SK-N-SH treated with all-trans-retinoic acid at 6 μM for 48 hours (cell line): ENCODE measurements around the gene CDKN2D.

ENCODE experiments used
- ATAC-seq: fragments of 200-7000 bp; cut with Tn5 transposase; 3 replicates; pipeline ENCODE4 v1.9.1; 2020; ENCODE audit warnings: mild to moderate bottlenecking, moderate library complexity
- ARNTL ChIP-seq: fragments of 450-650 bp; formaldehyde crosslinking; IDR thresholded peaks from 2 replicates; pipeline ENCODE4 v1.5.0; 2020; ENCODE audit warnings: low read depth, mild to moderate bottlenecking, moderate library complexity, borderline replicate concordance
- CREB5 ChIP-seq: fragments of 250-450 bp; sonication (Bioruptor Pico); IDR thresholded peaks from 2 replicates; pipeline ENCODE4 v1.5.1; 2020; ENCODE audit warnings: low read depth, mild to moderate bottlenecking, moderate library complexity
- CSDC2 ChIP-seq: fragments of 250-450 bp; sonication (Bioruptor Pico); IDR thresholded peaks from 2 replicates; pipeline ENCODE4 v1.5.0; 2020; ENCODE audit warnings: mild to moderate bottlenecking, moderate library complexity
- ISL1 ChIP-seq: fragments of 250-450 bp; sonication (Bioruptor Pico); IDR thresholded peaks from 2 replicates; pipeline ENCODE4 v2.1.2; 2022; ENCODE audit warnings: mild to moderate bottlenecking, moderate library complexity
- OSR1 ChIP-seq: fragments of 250-450 bp; sonication (Bioruptor Pico); IDR thresholded peaks from 2 replicates; pipeline ENCODE4 v1.8.0; 2022; ENCODE audit warnings: moderate library complexity, mild to moderate bottlenecking, inconsistent platforms
- PPARA ChIP-seq: fragments of 250-450 bp; sonication (Bioruptor Pico); IDR thresholded peaks from 2 replicates; pipeline ENCODE4 v1.5.0; 2020; ENCODE audit warnings: mild to moderate bottlenecking, borderline replicate concordance
- RARB ChIP-seq: fragments of 250-450 bp; sonication (Bioruptor Pico); IDR thresholded peaks from 2 replicates; pipeline ENCODE4 v1.8.0; 2021; ENCODE audit warnings: mild to moderate bottlenecking, moderate library complexity
- SNAI2 ChIP-seq: fragments of 250-450 bp; sonication (Bioruptor Pico); IDR thresholded peaks from 2 replicates; pipeline ENCODE4 v1.5.0; 2020; ENCODE audit warnings: mild to moderate bottlenecking, moderate library complexity
- TCF4 ChIP-seq: fragments of 250-450 bp; sonication (Bioruptor Pico); IDR thresholded peaks from 2 replicates; pipeline ENCODE4 v1.8.0; 2021; ENCODE audit warnings: mild to moderate bottlenecking, moderate library complexity, borderline replicate concordance
- TSHZ2 ChIP-seq: fragments of 250-450 bp; sonication (Bioruptor Pico); IDR thresholded peaks from 2 replicates; pipeline ENCODE4 v1.5.0; 2020; ENCODE audit warnings: mild to moderate bottlenecking, moderate library complexity
- ZC3H10 ChIP-seq: fragments of 250-450 bp; sonication (Bioruptor Pico); IDR thresholded peaks from 2 replicates; pipeline ENCODE4 v1.5.1; 2021; ENCODE audit warnings: mild to moderate bottlenecking, moderate library complexity
- ZFP3 ChIP-seq: fragments of 250-450 bp; sonication (Bioruptor Pico); IDR thresholded peaks from 2 replicates; pipeline ENCODE4 v1.5.0; 2020; ENCODE audit warnings: mild to moderate bottlenecking, moderate library complexity
- ZFP30 ChIP-seq: fragments of 450-650 bp; formaldehyde crosslinking; IDR thresholded peaks from 2 replicates; pipeline ENCODE4 v1.5.0; 2022; ENCODE audit warnings: mild to moderate bottlenecking, moderate library complexity
- ZNF70 ChIP-seq: fragments of 450-650 bp; formaldehyde crosslinking; IDR thresholded peaks from 2 replicates; pipeline ENCODE4 v1.5.0; 2020; ENCODE audit warnings: mild to moderate bottlenecking, moderate library complexity
- TF ChIP-seq, protein P1 (sequence below): fragments of 250-450 bp; sonication (Bioruptor Pico); IDR thresholded peaks from 2 replicates; pipeline ENCODE4 v1.5.1; 2021; ENCODE audit warnings: mild to moderate bottlenecking, moderate library complexity
- TF ChIP-seq, protein P2 (sequence below): fragments of 250-450 bp; sonication (Bioruptor Pico); IDR thresholded peaks from 2 replicates; pipeline ENCODE4 v1.8.0; 2020; ENCODE audit warnings: mild to moderate bottlenecking, moderate library complexity, borderline replicate concordance

Gene CDKN2D

DNA sequence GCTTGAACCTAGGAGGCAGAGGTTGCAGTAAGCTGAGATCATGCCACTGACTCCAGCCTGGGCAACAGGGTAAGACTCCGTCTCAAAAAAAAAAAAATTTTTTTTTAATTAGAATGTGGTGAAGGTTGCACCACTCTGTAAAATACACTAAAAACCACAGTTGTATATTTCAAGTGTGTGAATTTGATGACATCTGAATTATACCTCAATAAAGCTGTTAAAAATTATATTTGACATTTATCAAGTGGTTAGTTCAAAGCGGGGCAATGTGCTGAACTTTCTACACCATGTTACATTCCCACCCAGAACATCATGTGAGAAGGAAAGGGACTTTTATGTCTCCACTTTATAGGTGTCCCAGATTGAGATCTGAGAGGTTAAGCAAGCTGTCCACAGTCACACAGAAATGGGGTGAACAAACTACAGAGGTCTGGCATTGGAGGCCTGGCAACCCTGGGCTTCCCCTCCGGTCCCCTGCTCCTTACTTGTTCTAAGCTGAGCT is 45.6 kb downstream of the CDKN2D start (continued):
- TF ChIP-seq TSHZ2 (CRISPR knock-in tag) = no peak

GRCh38 chr19:10521461-10522171 is 47.2 kb downstream of the CDKN2D start:
- TF ChIP-seq CREB5 (no peak), PPARA (CRISPR knock-in tag) (no peak), SNAI2 (no peak), CSDC2 (no peak), ZFP3 (CRISPR knock-in tag) (no peak)
- TF ChIP-seq, protein P1, sequence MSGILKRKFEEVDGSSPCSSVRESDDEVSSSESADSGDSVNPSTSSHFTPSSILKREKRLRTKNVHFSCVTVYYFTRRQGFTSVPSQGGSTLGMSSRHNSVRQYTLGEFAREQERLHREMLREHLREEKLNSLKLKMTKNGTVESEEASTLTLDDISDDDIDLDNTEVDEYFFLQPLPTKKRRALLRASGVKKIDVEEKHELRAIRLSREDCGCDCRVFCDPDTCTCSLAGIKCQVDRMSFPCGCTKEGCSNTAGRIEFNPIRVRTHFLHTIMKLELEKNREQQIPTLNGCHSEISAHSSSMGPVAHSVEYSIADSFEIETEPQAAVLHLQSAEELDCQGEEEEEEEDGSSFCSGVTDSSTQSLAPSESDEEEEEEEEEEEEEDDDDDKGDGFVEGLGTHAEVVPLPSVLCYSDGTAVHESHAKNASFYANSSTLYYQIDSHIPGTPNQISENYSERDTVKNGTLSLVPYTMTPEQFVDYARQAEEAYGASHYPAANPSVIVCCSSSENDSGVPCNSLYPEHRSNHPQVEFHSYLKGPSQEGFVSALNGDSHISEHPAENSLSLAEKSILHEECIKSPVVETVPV (CRISPR knock-in tag) = no peak
- TF ChIP-seq, protein P2, sequence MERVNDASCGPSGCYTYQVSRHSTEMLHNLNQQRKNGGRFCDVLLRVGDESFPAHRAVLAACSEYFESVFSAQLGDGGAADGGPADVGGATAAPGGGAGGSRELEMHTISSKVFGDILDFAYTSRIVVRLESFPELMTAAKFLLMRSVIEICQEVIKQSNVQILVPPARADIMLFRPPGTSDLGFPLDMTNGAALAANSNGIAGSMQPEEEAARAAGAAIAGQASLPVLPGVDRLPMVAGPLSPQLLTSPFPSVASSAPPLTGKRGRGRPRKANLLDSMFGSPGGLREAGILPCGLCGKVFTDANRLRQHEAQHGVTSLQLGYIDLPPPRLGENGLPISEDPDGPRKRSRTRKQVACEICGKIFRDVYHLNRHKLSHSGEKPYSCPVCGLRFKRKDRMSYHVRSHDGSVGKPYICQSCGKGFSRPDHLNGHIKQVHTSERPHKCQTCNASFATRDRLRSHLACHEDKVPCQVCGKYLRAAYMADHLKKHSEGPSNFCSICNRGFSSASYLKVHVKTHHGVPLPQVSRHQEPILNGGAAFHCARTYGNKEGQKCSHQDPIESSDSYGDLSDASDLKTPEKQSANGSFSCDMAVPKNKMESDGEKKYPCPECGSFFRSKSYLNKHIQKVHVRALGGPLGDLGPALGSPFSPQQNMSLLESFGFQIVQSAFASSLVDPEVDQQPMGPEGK (CRISPR knock-in tag) = no peak
- ATAC-seq = no peak

DNA sequence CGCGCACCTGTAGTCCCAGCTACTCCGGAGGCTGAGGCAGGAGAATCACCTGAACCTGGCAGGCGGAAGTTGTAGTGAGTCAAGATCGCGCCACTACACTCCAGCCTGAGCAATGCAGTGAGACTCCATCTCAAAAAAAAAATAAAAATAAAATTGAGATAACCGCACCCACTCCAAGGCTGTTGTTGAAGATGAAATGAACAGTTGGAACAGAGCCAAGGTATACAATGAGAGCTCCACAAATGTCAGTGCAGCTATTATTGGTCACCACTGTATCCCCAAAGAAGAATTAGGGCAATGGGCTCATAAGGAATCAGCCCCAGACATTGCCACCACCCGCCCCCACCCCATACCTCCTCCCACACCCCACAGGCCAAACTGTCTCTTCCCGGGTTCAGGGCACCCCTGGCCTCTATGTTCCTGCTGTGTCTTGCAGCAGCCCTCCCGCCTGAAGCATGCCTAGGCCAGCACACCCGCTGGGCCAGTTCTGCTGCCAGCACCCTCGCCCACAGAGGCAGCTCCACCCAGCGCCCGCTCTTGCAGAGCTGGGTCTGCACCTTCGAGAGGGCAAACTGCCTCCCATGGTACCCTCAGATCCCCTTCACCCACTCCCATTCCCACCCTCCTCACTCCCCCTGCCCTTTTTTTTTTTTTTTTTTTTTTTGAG is 48.0 kb downstream of the CDKN2D start:
- no peak for TF ChIP-seq TCF4
- no peak for TF ChIP-seq ZNF70
- no peak for TF ChIP-seq OSR1 (CRISPR knock-in tag)
- no peak for TF ChIP-seq ARNTL
- TF ChIP-seq ZC3H10 (CRISPR knock-in tag) = no peak
- TF ChIP-seq TSHZ2 (CRISPR knock-in tag) = no peak
- TF ChIP-seq ISL1 (CRISPR knock-in tag) = no peak
- no peak for TF ChIP-seq ZFP30 (CRISPR knock-in tag)
- TF ChIP-seq PPARA (CRISPR knock-in tag) = no peak
- TF ChIP-seq CSDC2 = no peak
- no peak for TF ChIP-seq RARB (CRISPR knock-in tag)
- TF ChIP-seq ZFP3 (CRISPR knock-in tag) = no peak
- TF ChIP-seq, protein P1 (CRISPR knock-in tag) = no peak
- no peak for TF ChIP-seq SNAI2

More for the DNA sequence above, 48.0 kb downstream of the CDKN2D start:
- ATAC-seq = no peak
